Liver (tissue), 9 donors: ENCODE measurements around the gene DMRT1. TPM values are rescaled to one million over a fixed set of nuclear protein-coding genes. Genes with fewer than 3 reads are reported as not detected.

Source experiments
- DNase-seq: peaks from one replicate; pipeline ENCODE4 v3.0.0-alpha.2; 2017; ENCODE audit warnings: low spot score
- H3K27ac ChIP-seq, 2 donors: one replicate each; pipeline ENCODE4 v1.7.0; 2013; ENCODE audit warnings: inconsistent platforms in 2 of 2, low read length in 2 of 2, control low read depth in 1 of 2, low read depth in 1 of 2, mild to moderate bottlenecking in 1 of 2
- H3K27me3 ChIP-seq, 4 donors: one replicate each; pipeline versions ENCODE4 v1.6.1 to v1.7.0; 2013; ENCODE audit warnings: low read length in 3 of 4, inconsistent platforms in 1 of 4, mild to moderate bottlenecking in 1 of 4, moderate library complexity in 1 of 4; ENCODE audit not compliant: control insufficient read depth in 4 of 4, insufficient read depth in 4 of 4
- H3K36me3 ChIP-seq, 4 donors: one replicate each; pipeline versions ENCODE4 v1.6.1 to v1.7.0; 2013; ENCODE audit warnings: low read length in 3 of 4, mild to moderate bottlenecking in 3 of 4, low read depth in 1 of 4, moderate library complexity in 1 of 4; ENCODE audit not compliant: control insufficient read depth in 4 of 4, insufficient read depth in 3 of 4
- H3K4me1 ChIP-seq, 4 donors: one replicate each; pipeline versions ENCODE4 v1.6.1 to v1.7.0; 2013; ENCODE audit warnings: low read length in 3 of 4, mild to moderate bottlenecking in 3 of 4, moderate library complexity in 1 of 4; ENCODE audit not compliant: control insufficient read depth in 4 of 4, insufficient read depth in 4 of 4
- H3K4me3 ChIP-seq, 3 donors: one replicate each; pipeline versions ENCODE4 v1.6.1 to v1.7.0; 2013; ENCODE audit warnings: low read length in 3 of 3, control low read depth in 1 of 3, low read depth in 1 of 3, mild to moderate bottlenecking in 1 of 3
- H3K9ac ChIP-seq, 2 donors: one replicate each; pipeline ENCODE4 v1.7.0; 2013; ENCODE audit warnings: low read length in 2 of 2, mild to moderate bottlenecking in 2 of 2, moderate library complexity in 2 of 2, control low read depth in 1 of 2, low read depth in 1 of 2
- H3K9me3 ChIP-seq, 4 donors: one replicate each; pipeline versions ENCODE4 v1.6.1 to v1.7.0; 2013; ENCODE audit warnings: low read length in 3 of 4; ENCODE audit not compliant: control insufficient read depth in 4 of 4
- ATF3 ChIP-seq: IDR thresholded peaks from 2 replicates; pipeline ENCODE4 v1.6.1; 2016; ENCODE audit warnings: antibody characterized with exemption
- EGR1 ChIP-seq, 2 donors: IDR thresholded peaks; 2 replicates each; pipeline ENCODE4 v1.6.1; 2016 to 2018; ENCODE audit warnings: antibody characterized with exemption in 2 of 2, low read depth in 2 of 2
- FOXA1 ChIP-seq: IDR thresholded peaks from 2 replicates; pipeline ENCODE4 v1.6.1; 2016; ENCODE audit warnings: antibody characterized with exemption
- FOXA2 ChIP-seq: IDR thresholded peaks from 2 replicates; pipeline ENCODE4 v1.6.1; 2016; ENCODE audit warnings: antibody characterized with exemption
- GABPA ChIP-seq, 2 donors: IDR thresholded peaks in 1 of 2; conservative IDR thresholded peaks in 1 of 2; 2 replicates each; pipeline ENCODE4 v1.6.1; 2016; ENCODE audit warnings: antibody characterized with exemption in 2 of 2, mild to moderate bottlenecking in 1 of 2, moderate library complexity in 1 of 2
- HNF4A ChIP-seq, 2 donors: conservative IDR thresholded peaks; 2 replicates each; pipeline ENCODE4 v1.6.1; 2016; ENCODE audit warnings: antibody characterized with exemption in 2 of 2, mild to moderate bottlenecking in 2 of 2
- HNF4G ChIP-seq: IDR thresholded peaks from 2 replicates; pipeline ENCODE4 v1.6.1; 2016; ENCODE audit warnings: antibody characterized with exemption
- JUND ChIP-seq, 2 donors: IDR thresholded peaks; 2 replicates each; pipeline ENCODE4 v1.6.1; 2016; ENCODE audit warnings: antibody characterized with exemption in 2 of 2
- MAX ChIP-seq: IDR thresholded peaks from 2 replicates; pipeline ENCODE4 v1.6.1; 2016; ENCODE audit warnings: antibody characterized with exemption
- NR2F2 ChIP-seq: IDR thresholded peaks from 2 replicates; pipeline ENCODE4 v1.6.1; 2016; ENCODE audit warnings: antibody characterized with exemption
- REST ChIP-seq: IDR thresholded peaks from 2 replicates; pipeline ENCODE4 v1.6.1; 2016; ENCODE audit warnings: antibody characterized with exemption, mild to moderate bottlenecking
- SP1 ChIP-seq: IDR thresholded peaks from 2 replicates; pipeline ENCODE4 v1.6.1; 2018; ENCODE audit warnings: antibody characterized with exemption, mild to moderate bottlenecking
- TAF1 ChIP-seq: conservative IDR thresholded peaks from 2 replicates; pipeline ENCODE4 v1.6.1; 2016; ENCODE audit warnings: antibody characterized with exemption, mild to moderate bottlenecking
- YY1 ChIP-seq: IDR thresholded peaks from 2 replicates; pipeline ENCODE4 v1.6.1; 2016; ENCODE audit warnings: antibody characterized with exemption, mild to moderate bottlenecking
- WGBS: extraction: QIAGEN DNeasy Blood & Tissue Kit; methylation state at CpG from one replicate; pipeline ENCODE4 v1.1.7; 2013; 5-methylcytosine and 5-hydroxymethylcytosine counted together
- polyA plus RNA-seq, 2 donors: library from polyadenylated mRNA; stranded (reverse) in 1 of 2; unstranded in 1 of 2; fragments of 200-250 nt in 1 of 2; fragments of >200 nt in 1 of 2; fragmentation: Nextera tagmentation in 1 of 2; extraction: Ambion mirVana in 1 of 2; gene quantifications; one replicate each; pipeline versions ENCODE4 v1.2.1 to v1.2.3, GENCODE V29; 2013 to 2015
- total RNA-seq, 2 donors: library from RNA; depleted of rRNA; stranded (reverse); fragments of >200 nt; gene quantifications; one replicate each; pipeline ENCODE4 v1.2.3, GENCODE V29; 2014
- TF ChIP-seq, protein P1 (sequence below): fragments of 150-350 bp; IDR thresholded peaks from 2 replicates; pipeline ENCODE4 v1.5.1; 2017; ENCODE audit warnings: improper control_type of control experiment, low read depth, low read length; ENCODE audit not compliant: missing input control
- donor health status: healthy.
- donor health status: healthy.
- donor health status: healthy.
- donor health status: healthy.
- donor health status: healthy.

DMRT1 gene
- total and polyA plus RNA-seq, 4 donors, result not detected

- Histone ChIP-seq H3K4me1 (peaks cover 0 to 15% (median 9%) of the 10 kb centered on the region in 4 donors), H3K9me3 (no peaks in the 10 kb centered on the region), H3K9ac (no peak overlapping the region), H3K27ac (no peak overlapping the region), H3K27me3 (peaks cover 16 to 52% (median 38%) of the 10 kb centered on the region in 4 donors), H3K36me3 (no peaks in the 10 kb centered on the region), H3K4me3 (no peak overlapping the region)
- 16% methylated on average over 19 of the region's 19 CpGs for WGBS
- TF ChIP-seq ATF3 (no peak), TAF1 (no peak), MAX (no peak), REST (no peak)
- no peak for DNase-seq
Measured at GRCh38 chr9:977838-978830, 136.6 kb downstream of the DMRT1 start.

DNA sequence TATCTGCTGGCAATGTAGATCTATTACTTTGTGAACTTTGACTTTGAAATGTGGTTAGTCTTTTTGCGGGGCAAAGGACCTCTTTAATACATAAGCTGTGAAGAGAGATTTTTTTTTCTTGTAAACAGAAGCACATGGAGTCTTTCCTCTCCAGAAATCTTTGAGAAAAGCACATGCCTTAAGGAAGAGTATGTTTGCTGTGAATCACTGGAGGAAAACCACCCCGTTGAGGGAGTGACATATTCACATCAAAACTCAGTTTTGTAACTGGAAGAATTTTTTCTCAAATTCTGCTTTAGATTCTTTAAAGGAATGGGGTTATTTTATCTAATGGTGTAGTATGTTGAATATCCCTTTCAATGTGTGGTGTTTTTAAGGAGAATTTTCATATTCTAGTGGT is 138.5 kb downstream of the DMRT1 start:
- H3K36me3 ChIP-seq, result no peaks in the 10 kb centered on the region
- H3K27ac ChIP-seq, result no peak overlapping the region
- no peak overlapping the region for H3K4me3 ChIP-seq
- peaks cover 14 to 36% (median 34%) of the 10 kb centered on the region in 4 donors for H3K27me3 ChIP-seq
- DNase-seq, result no peak
- no peak for TF ChIP-seq NR2F2
- TF ChIP-seq JUND (IDR thresholded peaks at IDR 0.05), result no peak
- no peak for TF ChIP-seq GABPA (IDR thresholded peaks at IDR 0.05 in 1 of 2, conservative IDR thresholded peaks at IDR 0.05 in 1 of 2)
- no peak for TF ChIP-seq TAF1
- TF ChIP-seq FOXA1, result no peak
- no peak for TF ChIP-seq SP1
- TF ChIP-seq HNF4A (conservative IDR thresholded peaks at IDR 0.05), result no peak
- no peak for TF ChIP-seq YY1
- TF ChIP-seq FOXA2, result no peak
- TF ChIP-seq ATF3, result no peak
- H3K9me3 ChIP-seq, result no peaks in the 10 kb centered on the region
- H3K9ac ChIP-seq, result no peak overlapping the region
- peaks cover 0 to 15% (median 7%) of the 10 kb centered on the region in 4 donors for H3K4me1 ChIP-seq
- 17% methylated on average over 2 of the region's 2 CpGs for WGBS

GRCh38 chr9:980640-981039 is 139.1 kb downstream of the DMRT1 start:
- Histone ChIP-seq H3K9me3 (no peaks in the 10 kb centered on the region), H3K36me3 (no peaks in the 10 kb centered on the region), H3K9ac (no peak overlapping the region), H3K4me1 (peaks cover 0 to 15% (median 7%) of the 10 kb centered on the region in 4 donors), H3K27me3 (peaks cover 10 to 33% (median 32%) of the 10 kb centered on the region in 4 donors), H3K27ac (no peak overlapping the region), H3K4me3 (no peak overlapping the region)
- TF ChIP-seq EGR1 (IDR thresholded peaks at IDR 0.05; ENCODE audit: low read depth in 2 of 2) (no peak), FOXA1 (no peak), ATF3 (no peak), FOXA2 (no peak), YY1 (no peak), MAX (no peak), HNF4G (no peak), TAF1 (no peak), GABPA (IDR thresholded peaks at IDR 0.05 in 1 of 2, conservative IDR thresholded peaks at IDR 0.05 in 1 of 2) (no peak)
- TF ChIP-seq, protein P1, sequence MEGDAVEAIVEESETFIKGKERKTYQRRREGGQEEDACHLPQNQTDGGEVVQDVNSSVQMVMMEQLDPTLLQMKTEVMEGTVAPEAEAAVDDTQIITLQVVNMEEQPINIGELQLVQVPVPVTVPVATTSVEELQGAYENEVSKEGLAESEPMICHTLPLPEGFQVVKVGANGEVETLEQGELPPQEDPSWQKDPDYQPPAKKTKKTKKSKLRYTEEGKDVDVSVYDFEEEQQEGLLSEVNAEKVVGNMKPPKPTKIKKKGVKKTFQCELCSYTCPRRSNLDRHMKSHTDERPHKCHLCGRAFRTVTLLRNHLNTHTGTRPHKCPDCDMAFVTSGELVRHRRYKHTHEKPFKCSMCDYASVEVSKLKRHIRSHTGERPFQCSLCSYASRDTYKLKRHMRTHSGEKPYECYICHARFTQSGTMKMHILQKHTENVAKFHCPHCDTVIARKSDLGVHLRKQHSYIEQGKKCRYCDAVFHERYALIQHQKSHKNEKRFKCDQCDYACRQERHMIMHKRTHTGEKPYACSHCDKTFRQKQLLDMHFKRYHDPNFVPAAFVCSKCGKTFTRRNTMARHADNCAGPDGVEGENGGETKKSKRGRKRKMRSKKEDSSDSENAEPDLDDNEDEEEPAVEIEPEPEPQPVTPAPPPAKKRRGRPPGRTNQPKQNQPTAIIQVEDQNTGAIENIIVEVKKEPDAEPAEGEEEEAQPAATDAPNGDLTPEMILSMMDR, result no peak
- WGBS, result 4% methylated on average over 4 of the region's 4 CpGs
- DNase-seq, result no peak
